ENCODE results near the gene MRPL27.

MRPL27 gene

DNA sequence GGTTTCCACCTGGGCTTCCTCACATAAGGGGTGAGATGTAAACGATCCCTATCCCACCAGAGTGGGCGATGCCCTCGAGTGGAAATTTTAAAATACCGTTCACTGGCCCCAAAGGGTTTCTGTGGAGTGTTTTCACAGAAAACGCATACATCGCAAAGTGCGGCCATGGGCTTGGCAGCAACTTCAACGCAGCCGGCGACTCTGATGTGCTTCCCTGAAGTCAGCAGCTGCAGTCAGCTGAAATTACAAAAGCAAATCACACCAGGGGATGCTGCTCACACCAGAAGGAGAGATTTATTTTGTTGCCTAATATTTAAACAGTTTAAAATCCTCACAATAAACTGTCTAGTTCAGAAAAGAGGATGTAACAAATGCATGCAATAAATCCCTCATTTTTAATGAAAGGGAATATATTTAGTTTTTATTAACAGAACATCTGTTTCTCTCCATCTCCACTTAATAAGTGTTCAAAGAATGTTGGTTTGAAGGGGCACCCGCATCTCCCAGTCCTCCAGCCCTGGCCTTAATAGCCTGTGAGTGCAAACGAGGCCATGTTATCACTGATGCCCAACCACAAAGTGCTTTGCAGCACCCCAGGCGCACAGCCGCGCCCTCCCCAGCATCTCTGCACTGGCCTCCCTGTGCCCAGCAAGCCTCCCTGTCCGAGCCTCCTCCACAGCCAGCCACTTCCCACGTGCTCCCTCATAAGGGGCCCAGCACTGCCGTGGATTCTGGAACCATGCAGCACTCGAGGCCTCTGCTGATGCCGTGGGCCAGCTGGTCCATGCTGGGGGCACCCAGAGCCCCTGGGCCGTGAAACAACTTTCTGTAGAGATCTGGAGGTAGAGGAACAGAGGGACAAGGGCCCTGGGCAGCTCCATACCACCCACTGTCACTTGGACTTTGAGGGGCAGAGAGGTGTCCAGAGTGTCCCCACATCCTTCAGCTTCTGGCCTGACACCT is 44.3 kb downstream of the MRPL27 start:
- ATAC-seq, result no peak
- Mint-ChIP-seq H3K27ac (peak overlapping the region in 1 of 2 donors; percentile 27), H3K27me3 (peaks cover 8% of the 10 kb centered on the region), H3K4me3 (no peak overlapping the region), H3K4me1 (peaks cover 10% of the 10 kb centered on the region), H3K9me3 (no peaks in the 10 kb centered on the region)
- no peak for DNase-seq

DNA sequence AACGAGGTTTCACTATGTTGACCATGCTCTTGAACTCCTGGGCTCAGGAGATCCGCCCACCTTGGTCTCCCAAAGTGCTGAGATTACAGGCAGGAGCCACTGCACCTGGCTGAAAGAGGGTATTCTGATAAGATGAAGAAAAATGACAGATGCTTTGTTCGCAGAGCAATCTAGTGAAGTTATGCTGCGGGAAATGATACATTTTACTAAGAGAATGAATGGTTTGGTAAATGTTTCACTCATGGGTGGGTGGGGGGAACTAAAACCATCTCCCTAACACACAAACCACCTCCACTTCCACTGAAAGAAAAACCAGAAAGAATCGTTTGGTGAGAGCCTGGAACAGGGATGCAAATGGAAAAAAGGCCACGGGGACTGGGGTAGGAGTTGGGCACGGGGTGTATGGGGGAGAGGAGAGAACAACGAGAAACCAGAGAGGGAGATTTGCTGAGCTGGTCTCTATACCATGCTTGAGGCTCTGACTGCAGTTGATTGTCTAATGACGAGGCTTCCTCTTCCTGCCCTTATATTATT is 46.1 kb downstream of the MRPL27 start:
- ATAC-seq (no peak), DNase-seq (no peak)
- Mint-ChIP-seq H3K27me3 (peaks cover 2% of the 10 kb centered on the region), H3K4me3 (no peak overlapping the region), H3K4me1 (peaks cover 6% of the 10 kb centered on the region), H3K27ac (peak overlapping the region in 1 of 2 donors; percentile 15), H3K9me3 (no peaks in the 10 kb centered on the region)

DNA sequence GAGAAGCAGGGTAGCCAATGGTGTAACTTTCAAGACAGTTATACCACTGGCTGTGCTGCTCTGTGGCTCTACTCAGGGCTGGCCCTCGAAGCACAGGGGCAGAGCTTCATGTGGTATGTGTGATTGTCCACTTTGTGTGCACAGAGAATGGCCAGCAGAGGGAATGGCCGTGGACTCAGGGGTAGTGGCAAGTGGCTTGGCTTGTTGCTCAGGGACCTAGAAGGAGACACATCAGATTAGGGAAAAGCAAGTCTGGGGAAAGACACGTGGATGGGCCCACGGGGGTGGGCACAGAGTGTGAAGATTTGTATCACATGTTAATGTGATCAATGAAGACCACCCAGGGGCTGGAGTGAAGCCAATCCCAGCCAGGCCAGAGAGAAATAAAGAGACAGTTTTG is 47.1 kb downstream of the MRPL27 start:
- H3K4me1 Mint-ChIP-seq, result peaks cover 6% of the 10 kb centered on the region
- no peaks in the 10 kb centered on the region for H3K9me3 Mint-ChIP-seq
- ATAC-seq (no peak), DNase-seq (no peak)
- H3K27me3 Mint-ChIP-seq, result no peaks in the 10 kb centered on the region
- H3K4me3 Mint-ChIP-seq, result no peak overlapping the region
- H3K27ac Mint-ChIP-seq, result peak overlapping the region in 1 of 2 donors; percentile 13

DNA sequence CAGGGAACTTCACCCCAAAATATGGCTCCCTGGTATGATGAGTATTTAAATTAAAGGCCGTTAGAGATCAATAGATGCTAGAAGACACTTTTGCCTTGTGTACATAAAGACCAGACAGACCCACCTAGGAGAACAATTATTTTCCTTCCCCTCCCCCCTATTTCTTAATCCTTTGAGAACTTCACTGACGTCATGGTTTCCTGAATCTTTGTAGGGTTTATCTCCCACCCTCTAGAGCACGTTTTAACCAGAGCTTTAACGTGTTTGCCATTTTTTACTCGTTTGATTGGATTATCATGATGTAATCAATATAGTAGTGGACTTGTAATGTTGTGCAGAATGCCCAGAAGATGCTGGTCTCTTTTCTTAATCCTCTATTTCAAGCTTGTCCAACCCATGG is 49.9 kb downstream of the MRPL27 start:
- ATAC-seq, result no peak
- Mint-ChIP-seq H3K9me3 (no peaks in the 10 kb centered on the region), H3K4me3 (no peak overlapping the region), H3K27me3 (no peaks in the 10 kb centered on the region), H3K27ac (no peak overlapping the region), H3K4me1 (peaks cover 6% of the 10 kb centered on the region)
- no peak for DNase-seq

DNA sequence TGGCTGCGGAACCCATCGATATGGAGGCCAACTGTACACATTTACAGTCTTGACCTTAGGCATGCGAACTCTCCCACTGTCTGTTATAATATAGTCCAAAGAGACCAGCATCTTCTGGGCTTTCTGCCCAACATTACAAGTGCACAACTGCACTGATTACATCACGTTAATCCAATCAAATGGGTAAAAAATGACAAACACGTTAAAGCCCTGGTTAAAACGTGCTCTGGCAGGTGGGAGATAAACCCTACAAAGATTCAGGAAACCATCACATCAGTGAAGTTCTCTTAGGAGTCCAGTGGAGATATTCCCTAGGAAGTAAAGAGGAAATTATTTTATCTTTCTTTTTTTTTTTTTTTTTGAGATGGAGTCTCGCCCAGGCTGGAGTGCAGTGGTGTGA is 50.7 kb downstream of the MRPL27 start:
- Mint-ChIP-seq H3K27me3 (no peaks in the 10 kb centered on the region), H3K4me1 (peaks cover 6% of the 10 kb centered on the region)

DNA sequence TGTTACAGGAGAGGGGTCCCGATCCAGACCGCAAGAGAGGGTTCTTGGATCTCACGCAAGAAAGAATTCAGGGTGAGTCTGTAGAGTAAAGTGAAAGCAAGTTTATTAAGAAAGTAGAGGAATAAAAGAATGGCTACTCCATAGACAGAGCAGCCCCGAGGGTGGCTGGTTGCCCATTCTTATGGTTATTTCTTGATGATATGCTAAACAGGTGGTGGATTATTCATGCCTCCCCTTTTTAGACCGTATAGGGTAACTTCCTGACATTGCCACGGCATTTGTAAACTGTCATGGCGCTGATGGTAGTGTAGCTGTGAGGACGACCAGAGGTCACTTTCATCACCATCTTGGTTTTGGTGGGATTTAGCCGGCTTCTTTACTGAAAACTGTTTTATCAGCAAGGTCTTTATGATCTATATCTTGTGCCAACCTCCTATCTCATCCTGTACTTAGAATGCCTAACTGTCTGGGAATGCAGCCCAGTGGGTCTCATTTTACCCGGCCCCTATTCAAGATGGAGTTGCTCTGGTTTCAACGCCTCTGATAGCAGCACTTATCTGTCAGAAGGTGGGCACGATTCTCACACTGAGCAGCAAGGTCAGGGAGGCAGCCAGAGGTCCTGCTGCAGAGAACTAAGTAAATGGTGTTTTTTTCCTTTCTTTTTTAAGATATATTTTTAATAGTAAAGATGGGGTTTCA is 53.5 kb downstream of the MRPL27 start:
- no peaks in the 10 kb centered on the region for H3K9me3 Mint-ChIP-seq
- DNase-seq (no peak), ATAC-seq (no peak)
- no peak overlapping the region for H3K27ac Mint-ChIP-seq
- H3K27me3 Mint-ChIP-seq, result no peaks in the 10 kb centered on the region
- H3K4me1 Mint-ChIP-seq, result no peaks in the 10 kb centered on the region
- H3K4me3 Mint-ChIP-seq, result no peak overlapping the region

More for the DNA sequence above, 50.7 kb downstream of the MRPL27 start:
- ATAC-seq (no peak), DNase-seq (no peak)
- Mint-ChIP-seq H3K27ac (no peak overlapping the region), H3K4me3 (no peak overlapping the region), H3K9me3 (no peaks in the 10 kb centered on the region)

DNA sequence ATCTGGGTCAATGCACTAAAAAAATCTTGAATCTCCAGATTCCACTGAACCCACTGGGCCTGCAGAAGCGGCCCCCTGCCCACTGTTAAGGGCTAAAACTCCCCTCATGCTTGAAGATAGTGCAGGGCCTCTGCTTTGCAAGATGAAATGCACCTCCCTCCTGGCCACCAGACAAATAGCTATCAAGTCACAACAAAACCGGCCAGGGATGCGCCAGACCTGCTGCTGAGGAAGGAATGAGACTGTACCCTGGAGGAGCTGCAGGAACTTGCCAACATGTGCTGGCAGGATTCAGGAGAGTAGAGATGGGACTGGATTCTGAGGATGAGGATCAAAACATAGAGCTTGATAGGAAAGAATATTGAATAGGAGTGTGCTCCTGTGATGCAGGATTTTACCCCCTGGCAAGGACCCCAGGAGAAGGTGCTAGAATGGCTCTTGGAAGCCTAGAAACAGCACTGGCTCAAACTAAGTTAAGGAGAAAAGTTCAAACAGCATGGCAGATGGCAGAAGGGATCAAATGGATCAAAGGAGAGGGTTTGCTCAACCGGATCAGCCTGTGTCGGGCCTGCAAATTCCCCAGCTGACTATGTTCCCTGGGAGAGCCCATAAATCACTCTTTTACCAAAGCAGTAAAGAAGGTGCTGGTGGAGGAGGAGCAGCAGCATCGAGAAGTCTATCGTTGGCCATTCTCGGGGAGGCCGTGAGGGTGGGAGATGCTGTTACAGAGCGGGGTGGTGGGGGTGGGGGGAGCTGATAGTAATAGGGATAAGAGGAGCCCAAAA is 54.3 kb downstream of the MRPL27 start:
- no peak overlapping the region for H3K27ac Mint-ChIP-seq
- ATAC-seq (no peak), DNase-seq (no peak)
- no peaks in the 10 kb centered on the region for H3K27me3 Mint-ChIP-seq
- no peaks in the 10 kb centered on the region for H3K9me3 Mint-ChIP-seq
- no peak overlapping the region for H3K4me3 Mint-ChIP-seq
- no peaks in the 10 kb centered on the region for H3K4me1 Mint-ChIP-seq
